Small intestine (tissue), 7 donors: ENCODE results near the gene SLC4A4. TPM values are rescaled to one million over a fixed set of nuclear protein-coding genes. Genes with fewer than 3 reads are reported as not detected.

Experiments used
- DNase-seq, 2 donors: peaks; one replicate each; pipeline versions ENCODE4 v3.0.0 to v3.0.0-alpha.2; 2013
- FAIRE-seq: peaks from 2 replicates; lab custom pipeline; 2012; peaks lifted over from hg19 to GRCh38; lab: Jason Lieb, UNC
- H3K27ac ChIP-seq, 3 donors: one replicate each; pipeline ENCODE4 v1.5.1; 2013; ENCODE audit warnings: low read length in 2 of 3, mild to moderate bottlenecking in 2 of 3, control low read depth in 1 of 3, inconsistent platforms in 1 of 3, low read depth in 1 of 3, moderate library complexity in 1 of 3
- H3K27me3 ChIP-seq, 3 donors: one replicate each; pipeline ENCODE4 v1.6.1; 2013; ENCODE audit warnings: low read length in 3 of 3, inconsistent platforms in 1 of 3; ENCODE audit not compliant: control insufficient read depth in 3 of 3, insufficient read depth in 3 of 3
- H3K36me3 ChIP-seq, 3 donors: one replicate each; pipeline ENCODE4 v1.6.1; 2013; ENCODE audit warnings: low read length in 3 of 3, inconsistent platforms in 1 of 3, low read depth in 1 of 3, mild to moderate bottlenecking in 1 of 3, moderate library complexity in 1 of 3; ENCODE audit not compliant: control insufficient read depth in 3 of 3, insufficient read depth in 2 of 3
- H3K4me1 ChIP-seq, 3 donors: one replicate each; pipeline ENCODE4 v1.6.1; 2013; ENCODE audit warnings: low read length in 2 of 3, inconsistent platforms in 1 of 3, low read depth in 1 of 3, mild to moderate bottlenecking in 1 of 3, moderate library complexity in 1 of 3; ENCODE audit not compliant: control insufficient read depth in 3 of 3, insufficient read depth in 2 of 3
- H3K4me3 ChIP-seq, 3 donors: one replicate each; pipeline ENCODE4 v1.5.1; 2013; ENCODE audit warnings: low read length in 3 of 3, control low read depth in 1 of 3, inconsistent platforms in 1 of 3, low read depth in 1 of 3, mild to moderate bottlenecking in 1 of 3, moderate library complexity in 1 of 3
- H3K9me3 ChIP-seq, 2 donors: one replicate each; pipeline ENCODE4 v1.6.1; 2013; ENCODE audit warnings: low read depth in 1 of 2, low read length in 1 of 2; ENCODE audit not compliant: control insufficient read depth in 2 of 2, insufficient read depth in 1 of 2
- WGBS, 3 donors: extraction: QIAGEN DNeasy Blood & Tissue Kit; methylation state at CpG; one replicate each; pipeline ENCODE4 v1.1.7; 2013; 5-methylcytosine and 5-hydroxymethylcytosine counted together
- polyA plus RNA-seq, 4 donors: library from polyadenylated mRNA; stranded (reverse) in 3 of 4; unstranded in 1 of 4; fragments of 200-250 nt in 3 of 4; fragments of 120-200 nt in 1 of 4; gene quantifications; one replicate each; pipeline versions ENCODE4 v1.2.1 to v1.2.3, GENCODE V29; 2013
- donor health status: healthy with polysubstance abuse.
- donor health status: control.
- donor health status: control.
- donor health status: Bipolar disorder and iron deficiency.
- donor health status: healthy.

The SLC4A4 gene
- polyA plus RNA-seq, 4 donors = 14.0 to 17.4 (median 15.3) TPM

DNA sequence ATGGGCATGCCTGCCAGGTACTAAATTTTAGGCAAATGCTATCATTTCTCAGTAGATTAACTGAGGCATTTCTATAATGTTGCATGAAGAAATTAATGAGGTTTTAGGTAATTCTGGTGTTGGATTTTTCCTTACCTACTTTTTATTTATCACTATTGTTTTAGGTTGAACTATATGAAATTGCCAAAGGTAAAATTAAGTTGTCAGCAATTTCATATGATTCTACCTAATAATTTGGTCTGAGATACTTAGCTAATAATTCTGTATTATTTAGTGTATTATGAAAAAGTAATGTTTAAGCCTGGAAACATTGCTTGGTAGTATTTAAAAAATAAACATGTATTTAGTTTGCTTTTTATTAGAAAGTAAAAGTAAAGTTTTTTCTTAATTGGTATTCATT is 22.7 kb downstream of the SLC4A4 start:
- no peak overlapping the region for H3K27ac ChIP-seq
- no peak for DNase-seq
- peak; percentile 57 for FAIRE-seq
- H3K4me3 ChIP-seq = no peak overlapping the region
- H3K4me1 ChIP-seq = no peaks in the 10 kb centered on the region
- H3K9me3 ChIP-seq = no peaks in the 10 kb centered on the region
- H3K27me3 ChIP-seq = no peaks in the 10 kb centered on the region
- H3K36me3 ChIP-seq = peaks cover 0 to 3% (median 2%) of the 10 kb centered on the region in 3 donors

GRCh38 chr4:71366766-71367165 is 27.9 kb downstream of the SLC4A4 start:
- Histone ChIP-seq H3K4me3 (no peak overlapping the region), H3K36me3 (peaks cover 0 to 4% (median 3%) of the 10 kb centered on the region in 3 donors), H3K4me1 (no peaks in the 10 kb centered on the region), H3K9me3 (no peaks in the 10 kb centered on the region), H3K27me3 (no peaks in the 10 kb centered on the region), H3K27ac (no peak overlapping the region)
- WGBS, 3 donors = 89 to 98% (median 91%) methylated on average over 3 of the region's 3 CpGs
- FAIRE-seq = no peak
- DNase-seq = no peak

GRCh38 chr4:71367546-71367945 is 28.7 kb downstream of the SLC4A4 start:
- no peak overlapping the region for H3K27ac ChIP-seq
- H3K4me3 ChIP-seq = no peak overlapping the region
- peaks cover 0 to 4% (median 3%) of the 10 kb centered on the region in 3 donors for H3K36me3 ChIP-seq
- no peaks in the 10 kb centered on the region for H3K27me3 ChIP-seq
- DNase-seq = no peak
- H3K9me3 ChIP-seq = no peaks in the 10 kb centered on the region
- FAIRE-seq = no peak
- H3K4me1 ChIP-seq = no peaks in the 10 kb centered on the region
- WGBS, 3 donors = 78 to 89% (median 83%) methylated on average over 2 of the region's 2 CpGs

- Histone ChIP-seq H3K36me3 (peaks cover 0 to 3% (median 2%) of the 10 kb centered on the region in 3 donors), H3K27ac (no peak overlapping the region), H3K4me1 (no peaks in the 10 kb centered on the region), H3K4me3 (no peak overlapping the region), H3K9me3 (no peaks in the 10 kb centered on the region), H3K27me3 (no peaks in the 10 kb centered on the region)
- 91 to 98% (median 93%) methylated on average over 12 of the region's 12 CpGs for WGBS, 3 donors
- FAIRE-seq (no peak), DNase-seq (no peak)
Observed at GRCh38 chr4:71368906-71369305, 30.1 kb downstream of the SLC4A4 start.

DNA sequence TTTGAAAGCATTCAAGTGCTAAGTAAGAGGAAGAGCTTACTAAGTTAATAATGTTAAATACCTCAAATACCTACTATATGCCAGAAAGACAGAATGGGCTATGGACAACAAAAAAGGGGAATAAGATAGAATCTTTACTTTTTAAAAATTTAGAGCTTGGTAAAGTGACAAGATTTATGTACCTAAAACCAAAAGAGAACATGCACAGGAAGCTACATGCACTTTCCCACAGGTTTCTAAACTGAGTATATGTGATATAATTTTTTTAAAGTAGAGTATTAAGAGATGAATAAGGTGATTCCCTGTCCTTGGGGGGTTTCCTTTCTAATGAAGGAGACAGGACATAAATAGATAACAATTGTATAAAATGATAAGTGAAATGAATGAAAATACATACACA is 30.7 kb downstream of the SLC4A4 start:
- DNase-seq (no peak), FAIRE-seq (no peak)
- Histone ChIP-seq H3K9me3 (no peaks in the 10 kb centered on the region), H3K4me1 (no peaks in the 10 kb centered on the region), H3K36me3 (peaks cover 0 to 3% (median 2%) of the 10 kb centered on the region in 3 donors), H3K4me3 (no peak overlapping the region), H3K27me3 (no peaks in the 10 kb centered on the region), H3K27ac (no peak overlapping the region)

GRCh38 chr4:71375494-71375893 is 36.7 kb downstream of the SLC4A4 start:
- FAIRE-seq (no peak), DNase-seq (peak in 1 of 2 donors; percentile 27)
- peaks cover 0 to 2% (median 0%) of the 10 kb centered on the region in 3 donors for H3K36me3 ChIP-seq
- no peak overlapping the region for H3K4me3 ChIP-seq
- H3K27ac ChIP-seq = no peak overlapping the region
- H3K27me3 ChIP-seq = no peaks in the 10 kb centered on the region
- no peaks in the 10 kb centered on the region for H3K9me3 ChIP-seq
- 78 to 91% (median 88%) methylated on average over 2 of the region's 2 CpGs for WGBS, 3 donors
- H3K4me1 ChIP-seq = no peaks in the 10 kb centered on the region

DNA sequence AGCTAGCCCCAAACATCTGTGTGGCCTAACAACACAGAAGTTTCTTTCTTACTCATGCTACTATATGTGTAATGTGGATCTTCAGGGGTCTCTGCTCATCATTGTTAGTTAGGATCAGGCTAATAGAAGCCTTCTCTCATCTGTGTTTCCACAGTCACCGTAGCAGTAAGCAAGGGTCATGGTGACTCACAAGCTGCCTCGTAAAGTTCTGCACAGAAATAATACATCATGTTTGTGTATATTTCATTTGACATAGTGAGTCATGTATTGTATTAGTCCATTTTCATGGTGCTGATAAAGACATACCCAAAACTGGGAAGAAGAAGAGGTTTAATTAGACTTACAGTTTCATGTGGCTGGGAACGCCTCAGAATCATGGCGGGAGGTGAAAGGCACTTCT is 38.7 kb downstream of the SLC4A4 start:
- Histone ChIP-seq H3K4me3 (no peak overlapping the region), H3K36me3 (peaks cover 0 to 2% (median 0%) of the 10 kb centered on the region in 3 donors), H3K9me3 (no peaks in the 10 kb centered on the region), H3K4me1 (peaks cover 0 to 6% (median 2%) of the 10 kb centered on the region in 3 donors), H3K27ac (no peak overlapping the region), H3K27me3 (no peaks in the 10 kb centered on the region)
- FAIRE-seq = no peak
- peak in 1 of 2 donors; percentile 16 for DNase-seq
- WGBS, 3 donors = 56 to 76% (median 72%) methylated on average over 4 of the region's 4 CpGs

DNA sequence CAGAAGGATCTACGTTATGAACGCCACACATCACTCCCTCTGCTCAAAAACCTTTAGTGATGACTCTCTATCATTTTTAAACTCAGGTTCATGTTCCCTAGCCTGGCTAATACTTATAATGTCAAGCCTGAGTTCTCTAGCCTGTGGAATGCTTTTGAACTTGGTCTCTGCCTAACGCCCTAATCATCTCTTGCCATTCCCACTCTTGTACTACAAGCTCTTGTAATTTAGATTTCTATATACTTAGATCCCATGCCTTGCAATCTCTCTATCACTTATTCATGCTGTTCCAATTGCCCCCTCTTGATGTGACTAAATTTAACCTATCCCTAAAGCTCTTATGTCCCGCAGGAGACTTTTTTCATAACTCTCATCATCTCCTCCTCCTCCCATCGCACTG is 40.3 kb downstream of the SLC4A4 start:
- FAIRE-seq (no peak), DNase-seq (no peak)
- Histone ChIP-seq H3K4me1 (peaks cover 0 to 17% (median 2%) of the 10 kb centered on the region in 3 donors), H3K36me3 (peaks cover 0 to 6% (median 0%) of the 10 kb centered on the region in 3 donors), H3K27ac (no peak overlapping the region), H3K27me3 (no peaks in the 10 kb centered on the region), H3K9me3 (no peaks in the 10 kb centered on the region), H3K4me3 (no peak overlapping the region)
- 90 to 95% (median 93%) methylated on average over 5 of the region's 5 CpGs for WGBS, 3 donors

GRCh38 chr4:71380788-71381187 is 42.0 kb downstream of the SLC4A4 start:
- 75 to 87% (median 84%) methylated on average over 3 of the region's 3 CpGs for WGBS, 3 donors
- no peak for FAIRE-seq

More at GRCh38 chr4:71380788-71381187, 42.0 kb downstream of the SLC4A4 start:
- no peak overlapping the region for H3K4me3 ChIP-seq
- no peaks in the 10 kb centered on the region for H3K9me3 ChIP-seq
- H3K36me3 ChIP-seq = peaks cover 0 to 6% (median 0%) of the 10 kb centered on the region in 3 donors
- no peak overlapping the region for H3K27ac ChIP-seq
- no peaks in the 10 kb centered on the region for H3K27me3 ChIP-seq
- H3K4me1 ChIP-seq = peaks cover 0 to 20% (median 2%) of the 10 kb centered on the region in 3 donors
- no peak for DNase-seq
